Esophagus muscularis mucosa (tissue), 3 donors: ENCODE data around the gene MSMB.

Experiments used
- CTCF ChIP-seq, 3 experiments: fragments of 200-600 bp in 2 of 3; fragments of 450-650 bp in 1 of 3; sonication (generic) in 2 of 3; IDR thresholded peaks; one replicate each; pipeline ENCODE4 v1.5.1; 2017 to 2019; ENCODE audit warnings: antibody characterized with exemption in 3 of 3, mild to moderate bottlenecking in 2 of 3, moderate library complexity in 1 of 3
- POLR2A ChIP-seq: fragments of 450-650 bp; IDR thresholded peaks from one replicate; pipeline ENCODE4 v1.6.1; 2017; ENCODE audit warnings: antibody characterized with exemption, moderate library complexity, mild to moderate bottlenecking, low read depth

DNA sequence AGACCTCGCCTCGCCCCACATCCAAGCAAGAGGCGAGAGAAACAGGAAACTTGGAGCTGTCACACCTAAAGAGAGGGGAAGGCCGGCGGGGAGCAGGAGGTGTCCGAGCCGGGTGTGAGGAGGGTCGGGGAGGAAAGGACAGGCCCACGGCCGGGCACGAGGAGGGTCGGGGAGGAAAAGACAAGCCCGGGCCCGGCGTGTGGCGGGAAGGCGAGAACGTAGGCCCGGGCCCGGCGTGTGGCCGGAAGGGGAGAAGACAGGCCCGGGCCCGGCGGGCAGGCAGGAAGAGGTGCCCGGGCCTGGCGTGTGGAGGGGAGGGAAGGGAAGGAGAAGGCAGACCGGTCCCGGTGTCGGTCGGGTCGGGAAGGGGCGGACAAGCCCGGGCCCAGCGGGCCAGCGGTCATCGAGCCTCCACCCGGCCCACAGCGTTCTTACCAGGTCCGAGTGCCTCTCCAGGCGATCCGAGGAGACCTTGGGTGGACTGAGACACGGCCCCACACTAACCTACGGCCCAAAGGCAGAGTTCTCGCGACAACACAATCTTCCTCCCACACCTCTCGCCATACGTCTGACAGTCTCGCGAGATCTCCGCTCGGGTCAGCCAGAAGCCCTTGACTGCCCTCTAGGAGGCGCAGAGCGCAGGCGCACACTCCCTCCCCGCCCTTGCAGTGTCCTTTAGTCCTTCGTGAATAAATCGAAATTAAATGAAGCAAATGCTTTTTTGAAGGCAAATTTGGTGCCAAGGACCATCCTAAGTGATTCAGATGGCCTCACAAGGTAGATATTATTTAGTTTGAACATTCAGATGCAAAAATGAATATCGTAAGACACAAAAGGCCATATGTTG, 15.8 kb downstream of the MSMB start, which contains the start of gene NCOA4:
- TF ChIP-seq CTCF (IDR thresholded peaks at IDR 0.05) (peak; percentile 63 to 79 (median 76)), POLR2A (no peak)
